Activated T-cell treated with anti-CD3 and anti-CD28 coated beads for 1 hour (primary cell): ENCODE data around the gene SPTBN1.

ENCODE experiments used
- DNase-seq: peaks from one replicate; pipeline ENCODE4 v3.0.0-alpha.2; 2020; ENCODE audit warnings: low read depth

SPTBN1 gene

GRCh38 chr2:54704688-54705605, 248.8 kb downstream of the SPTBN1 start:
- DNase-seq, result no peak

GRCh38 chr2:54706622-54707021, 250.5 kb downstream of the SPTBN1 start:
- DNase-seq, result no peak

GRCh38 chr2:54708584-54709335, 252.6 kb downstream of the SPTBN1 start:
- no peak for DNase-seq

- DNase-seq, result no peak
Measured at GRCh38 chr2:54709336-54709809, 253.2 kb downstream of the SPTBN1 start.

GRCh38 chr2:54710216-54710615, 254.1 kb downstream of the SPTBN1 start:
- no peak for DNase-seq

GRCh38 chr2:54712516-54712915, 256.4 kb downstream of the SPTBN1 start:
- no peak for DNase-seq

- no peak for DNase-seq
Measured at GRCh38 chr2:54714996-54715395, 258.9 kb downstream of the SPTBN1 start.

GRCh38 chr2:54716375-54716774, 260.2 kb downstream of the SPTBN1 start:
- DNase-seq, result no peak

- no peak for DNase-seq
Measured at GRCh38 chr2:54720563-54720962, 264.4 kb downstream of the SPTBN1 start.
